T1000 (cell line): ENCODE measurements around the gene RPS21.

Experiments used
- DNase-seq: peaks from one replicate; lab custom pipeline; 2025; ENCODE audit warnings: mixed read lengths; lab: John Stamatoyannopoulos, UW

Gene RPS21

DNA sequence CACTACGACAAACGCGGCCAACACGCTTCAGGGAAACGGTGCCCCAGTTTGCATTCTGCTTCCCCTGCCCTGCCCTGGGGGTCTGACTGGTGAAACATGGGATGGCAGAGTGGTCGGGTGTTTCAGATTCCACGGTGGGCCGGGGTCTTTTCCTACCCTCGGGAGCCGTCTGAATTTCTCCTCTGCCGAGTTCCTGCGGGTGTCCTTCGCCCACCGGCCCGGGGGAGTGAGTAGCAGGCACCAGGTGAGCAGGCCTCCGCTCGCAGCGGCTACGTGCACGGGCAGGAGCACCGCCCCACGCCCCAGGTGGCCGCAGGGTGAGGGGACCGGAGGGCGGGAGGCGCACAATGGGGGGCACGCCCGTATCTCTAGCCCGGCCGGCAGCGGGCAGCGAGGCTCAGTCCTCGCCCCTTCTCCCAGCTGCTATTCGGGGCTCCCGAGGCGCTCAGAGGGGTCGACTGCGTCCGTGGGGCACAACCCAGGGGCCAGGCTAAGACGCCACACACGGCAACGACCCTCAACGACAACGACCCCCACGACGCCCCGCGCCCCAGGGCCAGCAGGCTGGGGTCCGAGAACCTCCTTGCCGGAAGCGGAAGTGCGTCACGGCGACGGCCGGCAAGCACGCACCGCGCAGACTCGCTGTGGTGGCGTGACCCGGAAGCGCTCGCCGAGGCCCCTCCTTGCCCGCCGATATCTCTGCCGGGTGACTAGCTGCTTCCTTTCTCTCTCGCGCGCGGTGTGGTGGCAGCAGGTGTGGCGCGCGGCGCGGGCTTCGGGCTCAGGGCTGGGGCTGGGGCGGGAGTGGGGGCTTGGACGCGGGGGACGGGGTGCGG lies at the start of gene RPS21:
Gene RPS21 (plus strand): TSS at position 721 of the 836 bp plus-strand sequence. CDS start 236 bp downstream, outside the sequence.
- peak; percentile 67 for DNase-seq

DNA sequence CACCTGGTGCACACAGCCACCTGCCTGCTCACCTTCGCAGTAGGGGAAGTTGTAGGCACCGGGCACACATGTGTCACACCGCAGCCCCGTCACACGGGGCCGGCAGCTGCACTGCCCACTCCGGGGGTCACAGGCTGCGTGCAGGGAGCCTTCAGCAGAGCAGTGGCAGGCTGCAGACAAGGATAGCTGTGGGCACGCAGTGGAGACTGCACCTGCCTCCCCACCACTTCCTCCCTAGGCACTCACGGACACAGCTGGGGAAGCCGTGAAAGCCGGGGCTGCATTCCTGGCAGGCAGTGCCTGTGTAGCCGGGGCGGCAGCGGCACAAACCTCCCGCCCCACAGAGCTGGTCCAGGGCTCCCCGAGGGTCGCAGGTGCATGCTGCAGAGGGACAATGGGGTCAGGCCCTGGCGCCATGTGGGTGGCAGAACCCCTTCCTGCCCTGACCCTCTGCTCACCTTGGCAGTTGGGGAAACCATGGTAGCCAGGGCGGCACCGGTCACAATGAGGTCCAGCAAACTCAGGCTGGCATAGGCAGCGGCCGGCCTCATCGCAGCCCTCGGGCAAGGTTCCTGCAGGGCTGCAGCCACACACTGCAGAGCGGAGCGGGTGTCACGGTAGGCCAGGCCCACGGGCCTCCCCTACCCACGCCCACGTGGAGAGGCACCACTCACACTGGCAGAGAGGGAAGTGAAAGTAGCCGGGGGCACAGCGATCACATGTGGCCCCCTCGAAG lies 49.2 kb upstream of the RPS21 start:
- no peak for DNase-seq

DNA sequence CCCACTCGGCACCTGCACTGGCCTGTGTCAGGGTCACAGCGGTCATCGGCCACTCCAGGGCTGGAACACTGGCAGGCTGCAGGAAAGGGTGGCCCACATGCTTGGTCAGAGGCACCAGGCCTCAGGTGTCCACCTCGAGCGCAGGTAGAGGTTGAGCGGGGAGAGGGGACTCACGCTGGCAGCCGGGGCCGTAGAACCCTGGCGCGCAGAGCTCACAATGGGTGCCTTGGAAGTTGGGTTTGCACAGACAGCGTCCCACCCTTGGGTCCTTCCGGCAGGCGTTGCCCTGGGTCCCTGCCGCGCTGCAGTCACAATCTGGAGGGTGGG lies 48.6 kb upstream of the RPS21 start:
- DNase-seq = no peak

DNA sequence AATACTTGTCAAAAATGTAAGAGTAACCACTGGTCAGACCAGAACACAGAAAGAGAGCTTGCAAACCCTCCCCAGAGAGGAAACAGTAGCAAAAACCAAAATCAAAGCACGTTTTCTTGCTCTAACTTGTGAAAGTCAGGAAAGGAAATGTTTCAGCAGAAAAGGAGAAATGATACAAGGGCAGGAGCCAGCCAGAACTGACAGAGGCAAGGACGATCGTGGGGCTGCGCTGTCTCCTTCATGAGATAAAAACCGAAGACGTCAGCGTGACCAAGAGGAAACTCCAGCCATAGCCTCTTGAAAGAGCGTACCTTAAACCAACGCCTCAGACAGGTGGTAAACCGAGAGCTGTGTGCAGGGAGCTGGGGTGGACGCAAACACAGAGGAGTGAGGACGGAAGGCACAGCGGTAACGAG lies 47.2 kb upstream of the RPS21 start:
- no peak for DNase-seq

DNA sequence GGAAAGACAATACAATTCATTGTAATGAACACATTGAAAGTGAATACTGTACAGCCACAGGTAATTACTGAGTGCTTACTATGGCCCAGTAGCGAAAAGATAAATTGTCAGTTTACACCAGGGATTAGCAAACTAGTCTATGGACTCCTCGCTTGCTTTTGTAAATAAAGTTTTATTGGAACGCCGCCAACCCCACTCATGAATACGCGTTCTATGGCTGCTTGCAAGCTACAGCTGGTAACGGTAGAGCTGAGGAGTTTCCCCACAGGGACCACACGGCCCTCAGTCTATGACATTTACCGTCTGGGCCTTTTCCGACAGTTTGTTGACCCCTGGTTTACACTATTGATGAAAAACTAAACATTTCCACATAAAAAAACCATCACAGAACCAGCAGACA lies 44.0 kb upstream of the RPS21 start:
- no peak for DNase-seq

DNA sequence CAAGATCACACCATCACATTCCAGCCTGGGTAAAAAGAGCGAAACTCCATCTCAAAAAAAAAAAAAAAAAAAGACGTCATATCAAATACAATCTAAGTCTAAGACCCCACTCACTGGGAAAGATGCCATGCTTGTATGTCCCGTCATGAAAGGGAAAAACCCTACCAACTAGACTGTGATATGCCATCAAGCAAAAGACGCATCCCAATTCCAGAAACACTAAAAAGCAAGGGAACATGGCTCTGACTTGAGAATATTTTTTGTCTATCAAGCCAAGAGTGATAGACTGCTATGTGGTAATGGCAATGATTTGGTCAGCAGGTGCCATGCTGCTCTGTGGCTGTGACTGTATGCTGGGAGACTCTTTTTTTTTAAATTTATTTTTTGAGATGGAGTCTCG lies 42.8 kb upstream of the RPS21 start:
- DNase-seq = no peak

DNA sequence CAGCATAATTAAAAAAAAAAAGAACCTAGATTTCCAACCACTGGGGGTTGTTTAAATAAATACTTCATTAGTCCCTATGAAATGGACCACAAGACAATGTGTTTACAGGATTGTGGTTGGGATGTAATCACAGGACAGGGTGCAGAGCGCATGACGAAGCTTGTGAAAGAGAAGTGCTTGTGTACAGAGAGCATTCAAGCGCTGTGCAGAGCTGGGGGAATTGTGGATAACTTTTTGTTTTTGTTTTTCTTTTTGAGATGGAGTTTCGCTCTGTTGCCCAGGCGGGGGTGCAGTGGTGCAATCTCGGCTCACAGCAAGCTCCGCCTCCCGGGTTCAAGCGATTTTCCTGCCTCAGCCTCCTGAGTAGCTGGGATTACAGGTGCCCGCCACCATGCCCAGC lies 42.1 kb upstream of the RPS21 start:
- no peak for DNase-seq

DNA sequence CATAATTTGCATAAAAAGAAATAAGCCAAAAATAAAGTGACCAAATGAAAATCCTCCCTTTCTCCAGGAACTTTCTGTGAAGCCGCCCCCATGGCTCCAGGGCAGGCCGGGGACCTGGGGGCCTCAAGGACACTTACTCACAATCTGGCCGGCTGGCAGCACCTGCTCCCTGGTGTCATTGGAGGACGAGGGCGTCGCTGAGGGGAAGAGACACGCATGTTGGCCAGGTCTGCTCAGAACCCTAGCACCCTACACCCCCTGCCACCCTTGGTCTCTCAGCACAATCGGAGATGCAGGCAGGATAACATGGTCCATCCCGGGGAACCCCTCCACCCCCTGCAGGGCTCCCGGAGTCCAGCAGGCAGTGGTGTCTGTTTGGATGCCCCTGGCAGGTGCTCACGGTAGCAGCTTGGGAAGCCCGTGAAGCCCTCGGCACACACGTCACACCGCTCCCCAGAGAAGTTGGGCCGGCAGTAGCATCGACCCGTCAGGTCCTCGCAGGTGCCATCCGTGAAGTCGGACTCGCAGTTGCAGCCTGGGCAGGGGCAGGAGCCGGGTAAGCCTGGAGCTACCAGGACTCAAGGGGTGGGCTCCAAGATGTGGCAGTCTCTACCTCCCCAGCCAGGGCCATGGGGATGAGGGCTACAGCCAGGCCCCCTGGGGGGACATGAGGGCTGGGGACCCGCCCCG lies 41.1 kb upstream of the RPS21 start:
- no peak for DNase-seq

DNA sequence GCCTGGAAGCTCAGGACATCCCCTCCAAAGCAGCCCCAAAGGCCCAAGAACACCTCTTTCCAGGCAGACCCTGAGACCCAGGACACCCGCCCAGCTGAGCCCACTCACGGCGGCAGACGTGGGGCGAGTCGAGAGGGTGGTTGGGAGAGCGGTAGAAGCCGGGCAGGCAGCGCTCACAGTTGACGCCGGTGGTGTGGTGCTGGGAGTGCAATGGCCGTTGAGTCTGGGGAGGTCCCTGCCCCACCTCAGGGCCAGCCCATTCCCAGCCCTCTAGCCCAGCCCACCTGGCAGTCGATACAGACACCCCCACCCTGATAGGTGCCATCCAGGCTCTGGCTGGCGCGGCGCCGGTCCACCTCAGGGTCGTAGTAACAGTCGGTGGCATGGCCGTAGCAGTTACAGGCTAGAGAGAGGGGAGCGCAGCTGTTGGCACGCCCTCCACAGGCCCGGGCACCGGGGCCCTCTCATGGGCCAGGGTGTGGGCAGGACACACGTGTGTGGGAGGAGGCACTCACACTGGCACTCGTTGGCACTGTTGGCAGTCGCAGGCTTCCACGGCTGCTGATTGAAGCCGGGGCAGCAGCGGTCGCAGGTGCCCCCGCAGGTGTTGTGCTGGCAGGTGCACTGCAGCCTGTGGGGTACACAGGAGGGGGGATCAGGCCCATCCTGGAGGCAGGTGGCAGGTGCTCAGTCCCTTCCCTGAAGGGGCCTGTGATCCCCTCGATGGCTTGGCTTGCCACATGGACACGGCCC lies 40.3 kb upstream of the RPS21 start:
- DNase-seq = no peak

DNA sequence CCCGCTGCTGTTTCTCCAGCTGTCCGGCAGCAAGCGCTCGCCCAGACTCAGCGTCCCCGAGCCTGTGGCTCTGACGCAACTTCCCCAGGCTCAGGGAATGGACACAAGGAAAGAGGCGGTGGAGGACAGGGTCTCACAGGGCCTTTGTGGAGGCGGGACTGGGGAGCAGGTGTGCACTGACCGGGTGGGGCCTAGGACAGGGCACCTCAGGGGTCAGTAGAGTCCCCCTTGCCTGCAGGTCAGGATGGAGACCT lies 39.8 kb upstream of the RPS21 start:
- no peak for DNase-seq

DNA sequence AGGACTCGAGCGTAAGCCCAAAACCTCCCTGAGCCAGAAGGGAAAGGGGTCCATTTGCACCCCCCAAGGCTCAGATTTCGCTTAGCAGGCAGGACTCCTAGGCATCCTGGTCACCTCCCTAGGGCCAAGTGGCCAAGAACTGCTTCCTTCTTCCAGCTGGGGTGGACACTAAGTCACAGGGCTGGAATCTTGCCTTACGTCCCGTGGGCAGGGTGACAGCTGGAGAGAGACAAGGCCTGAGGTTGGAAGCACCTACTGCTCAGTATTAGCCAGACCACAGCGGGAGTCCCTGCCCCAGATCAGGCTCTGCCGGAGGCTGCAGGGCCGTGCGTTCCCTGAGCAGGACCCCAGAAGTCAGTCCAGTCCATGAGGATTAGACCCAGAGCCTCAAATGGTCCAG lies 39.5 kb upstream of the RPS21 start:
- DNase-seq = no peak

DNA sequence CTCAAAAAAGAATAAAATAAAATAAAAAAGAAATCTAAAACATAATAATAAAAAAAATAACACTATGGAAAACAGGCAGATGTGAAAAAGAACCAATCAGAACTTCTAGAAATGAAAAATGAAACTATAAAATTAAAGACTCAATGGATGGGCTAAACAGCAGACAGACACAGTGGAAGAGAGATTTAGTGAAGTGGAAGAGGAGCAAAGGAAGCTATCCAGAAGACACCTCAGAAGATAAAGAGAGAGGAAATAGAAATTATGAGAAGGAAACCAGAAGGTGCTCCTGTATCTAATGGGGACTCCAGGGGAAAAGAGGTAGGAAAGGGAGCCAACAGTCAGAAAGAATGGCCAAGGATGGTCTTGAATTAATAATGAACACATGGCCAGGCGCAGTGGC lies 38.3 kb upstream of the RPS21 start:
- no peak for DNase-seq

DNA sequence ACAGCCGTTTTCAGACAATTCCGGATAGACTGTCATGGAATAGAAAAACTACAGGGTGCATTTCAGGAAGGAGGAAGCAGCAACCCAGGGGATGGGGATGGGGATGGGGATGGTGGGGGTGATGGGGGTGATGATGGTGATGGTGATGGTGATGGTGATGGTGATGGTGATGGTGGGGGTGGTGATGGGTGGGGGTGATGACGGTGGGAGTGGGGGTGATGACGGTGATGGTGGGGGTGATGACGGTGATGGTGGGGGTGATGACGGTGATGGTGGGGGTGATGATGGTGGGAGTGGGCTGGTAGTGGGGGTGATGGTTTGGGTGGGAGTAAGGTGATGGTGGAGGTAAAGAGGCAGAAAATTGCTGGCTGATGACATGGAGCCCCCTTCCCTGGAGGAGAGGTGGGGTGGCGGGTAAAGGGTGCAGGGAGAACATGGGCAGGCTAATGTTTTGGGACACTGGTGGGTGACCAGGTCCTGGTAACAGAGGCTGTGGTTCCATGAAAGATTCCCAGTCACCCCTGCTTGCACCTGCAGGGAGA lies 37.3 kb upstream of the RPS21 start:
- no peak for DNase-seq

DNA sequence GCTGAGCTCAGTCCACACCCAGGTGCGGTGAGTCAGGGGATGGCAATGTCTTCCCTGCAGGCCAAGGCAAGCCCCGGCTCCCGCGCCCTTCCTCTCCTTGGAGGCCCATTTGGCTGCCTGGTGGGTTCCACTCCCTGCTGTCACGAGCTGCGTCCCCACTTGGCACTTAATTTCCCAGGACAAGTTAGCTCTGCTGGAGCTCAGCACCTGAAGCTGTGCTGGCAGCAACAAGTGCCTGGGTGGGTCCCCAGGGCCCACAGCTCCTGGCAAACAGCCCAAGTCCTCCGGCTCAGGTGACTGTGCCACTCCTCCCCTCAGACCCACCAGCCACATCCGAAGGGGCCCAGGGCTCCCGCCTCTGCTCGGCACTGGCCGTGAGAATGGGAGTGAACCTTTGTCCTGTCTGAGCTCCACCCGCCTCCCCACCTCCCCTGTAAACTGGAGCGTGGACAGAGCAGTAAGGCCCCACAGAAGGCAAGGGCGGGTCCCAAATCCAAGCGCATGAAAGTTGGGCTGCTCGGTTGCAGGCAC lies 36.7 kb upstream of the RPS21 start:
- DNase-seq = no peak

DNA sequence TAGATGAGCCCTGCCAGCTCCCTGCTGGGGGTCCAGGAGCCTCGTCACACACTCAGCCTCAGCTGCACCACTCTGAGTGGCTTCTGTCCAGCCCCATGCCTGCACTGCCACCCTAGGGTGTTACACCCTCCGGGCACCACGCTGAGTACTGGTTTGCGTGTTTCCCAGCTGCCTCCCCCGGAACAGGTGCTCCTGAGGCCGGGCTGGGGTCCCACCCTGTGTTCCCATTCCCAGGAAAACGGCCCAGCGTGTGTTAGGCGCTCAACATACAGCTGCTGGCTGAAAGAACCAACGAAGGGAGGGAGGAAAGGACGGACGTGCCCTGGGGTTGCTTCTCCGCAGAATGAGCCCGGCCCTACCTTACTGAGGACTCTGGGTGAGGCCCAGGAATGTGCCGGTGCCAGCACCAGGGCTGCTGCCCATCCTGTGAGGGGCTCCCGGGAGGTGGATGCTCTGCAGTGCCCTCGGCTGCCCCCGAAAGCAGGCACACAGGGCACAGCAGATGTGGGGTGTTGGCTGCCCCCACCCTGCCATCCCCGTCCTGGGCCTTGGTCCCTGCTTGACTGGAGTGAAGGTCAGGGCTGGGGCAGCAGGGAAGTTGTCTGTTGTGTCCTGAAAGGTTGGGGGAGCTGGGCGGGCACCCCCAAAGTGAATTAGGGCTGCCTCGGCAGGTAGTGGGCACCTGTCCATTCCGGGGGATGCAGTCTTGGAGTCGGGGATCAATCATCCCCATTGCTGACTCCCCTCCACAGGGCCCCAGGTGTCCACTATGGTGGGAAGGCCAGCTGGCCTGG lies 36.1 kb upstream of the RPS21 start:
- DNase-seq = no peak

DNA sequence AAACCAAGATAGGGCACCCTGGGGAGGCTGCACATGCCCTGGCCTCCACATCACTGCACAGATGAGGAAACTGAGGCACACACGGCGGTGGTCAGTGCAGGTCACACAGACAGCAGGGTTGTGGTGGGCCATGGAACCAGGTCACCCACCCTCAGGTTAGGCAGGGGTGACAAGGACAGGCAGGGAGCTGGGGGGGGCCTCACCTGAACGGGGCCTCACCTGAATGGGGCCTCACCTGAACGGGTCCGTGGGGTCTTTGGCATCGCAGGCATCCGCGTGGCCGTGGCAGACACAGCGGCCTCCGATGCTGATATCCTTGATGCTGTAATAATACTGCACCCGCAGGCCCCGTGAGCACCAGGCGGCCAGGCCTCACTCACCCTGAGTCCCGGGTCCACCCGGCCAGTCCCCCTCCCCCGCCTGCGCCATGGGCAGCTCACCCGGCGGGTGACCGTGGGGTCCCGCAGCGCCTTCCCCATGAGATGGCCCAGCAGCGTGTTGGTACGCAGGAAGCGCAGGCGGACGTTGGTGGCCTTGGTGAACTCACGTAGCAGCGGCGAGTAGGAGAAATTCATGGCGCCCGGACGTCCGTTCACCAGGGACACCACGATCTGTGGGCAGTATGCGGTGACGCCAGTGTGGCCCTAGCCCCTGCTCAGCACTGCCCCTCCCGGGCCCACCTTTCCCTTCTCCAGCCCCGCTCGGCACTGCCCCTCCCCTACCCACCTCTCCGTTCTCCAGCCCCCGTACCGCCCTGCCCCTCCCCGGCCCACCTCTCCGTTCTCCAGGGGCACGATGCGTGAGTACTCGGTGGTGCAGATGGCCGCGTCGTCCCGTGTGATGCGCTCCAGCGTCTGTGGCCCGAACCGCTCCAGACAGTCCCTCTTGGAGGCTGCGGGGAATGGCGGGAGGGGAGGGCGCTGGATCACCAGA lies 35.2 kb upstream of the RPS21 start:
- no peak for DNase-seq

DNA sequence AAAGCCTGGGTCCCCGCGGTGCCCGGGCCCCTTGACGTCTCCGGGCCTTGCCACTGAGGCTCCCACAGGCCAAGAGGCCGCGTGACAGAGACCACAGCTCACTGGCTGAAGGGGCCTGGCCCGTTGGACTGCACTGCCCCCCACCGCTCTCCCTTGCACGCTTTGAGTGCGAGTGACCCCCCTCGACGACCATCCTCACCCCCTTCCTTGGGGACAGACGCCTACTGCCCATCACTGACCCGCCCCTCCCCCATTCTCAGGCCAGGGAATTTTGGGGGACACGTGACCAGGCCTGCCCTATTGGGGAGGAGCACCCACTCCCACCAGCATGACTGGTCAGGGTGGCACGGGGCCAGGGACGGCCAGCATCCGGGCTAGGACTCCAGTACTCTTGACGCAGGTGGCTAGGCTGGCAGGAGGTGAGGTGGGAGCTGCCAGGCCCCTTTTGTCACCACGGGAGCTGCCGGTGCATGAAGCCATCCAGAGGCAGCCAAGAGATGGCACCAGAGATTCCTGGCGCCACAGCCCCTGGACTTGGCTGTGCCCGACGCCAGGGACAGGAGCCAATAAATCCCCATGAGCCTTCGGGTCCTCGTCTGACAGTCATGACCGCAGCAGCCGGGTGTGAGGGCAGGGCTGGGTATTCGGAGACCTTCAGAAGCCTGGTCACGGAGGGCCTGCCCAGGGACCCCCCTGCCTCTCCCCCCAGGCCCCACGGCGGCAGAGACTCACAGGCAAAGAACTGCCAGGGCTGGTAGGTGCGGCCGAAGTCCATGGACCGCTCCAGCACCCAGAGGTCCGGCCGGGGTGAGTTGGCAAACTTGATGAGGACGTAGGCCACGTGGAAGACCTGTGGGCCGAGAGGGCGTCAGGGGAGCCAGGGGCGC lies 34.3 kb upstream of the RPS21 start:
- no peak for DNase-seq

DNA sequence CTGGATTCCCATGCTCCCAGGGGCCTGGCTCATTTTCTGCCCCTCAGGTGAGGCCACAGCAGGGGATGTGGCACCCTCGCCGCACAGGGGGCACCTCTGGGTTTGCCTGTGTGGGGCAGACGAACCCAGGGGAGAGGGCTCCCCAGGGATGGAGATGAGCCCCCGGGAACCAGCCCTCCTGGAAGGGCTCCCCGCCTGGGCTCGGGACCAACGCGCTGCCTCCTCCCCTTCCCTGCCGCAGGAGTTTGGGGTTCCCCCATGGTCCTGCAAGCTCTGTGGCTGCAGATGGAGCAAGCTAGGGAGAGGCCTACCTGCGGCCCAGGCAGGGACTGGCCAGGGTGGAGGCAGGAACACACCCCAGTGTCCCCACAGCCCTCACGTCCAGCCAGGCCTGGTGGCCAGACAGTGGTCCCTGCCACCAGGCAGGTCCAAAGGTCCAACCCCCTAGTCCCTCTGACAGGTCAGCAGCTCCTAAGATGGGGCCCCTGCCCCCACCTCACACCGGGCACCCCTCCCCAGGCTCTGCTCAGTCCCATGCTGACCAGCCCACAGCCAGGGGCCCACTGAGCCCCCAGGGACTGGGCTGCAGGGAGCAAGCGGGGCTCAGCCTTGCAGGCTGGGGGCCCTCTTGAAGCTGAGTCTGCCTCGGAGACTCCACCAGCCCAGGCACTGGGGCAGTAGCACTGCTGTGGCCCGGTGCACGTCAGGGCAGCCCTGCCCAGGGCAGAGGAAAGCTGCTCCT lies 33.4 kb upstream of the RPS21 start:
- DNase-seq = no peak
